GM19099 (cell line): Measurements from ENCODE around the gene SLC6A13.

Experiments
- POLR2A ChIP-seq: IDR thresholded peaks from 3 replicates; pipeline ENCODE4 v1.6.1; 2011; ENCODE audit warnings: low read depth; ENCODE audit not compliant: insufficient read length; ENCODE audit errors: extremely low read depth

SLC6A13 gene

GRCh38 chr12:198705-199104 is 63.9 kb downstream of the SLC6A13 start:
- TF ChIP-seq POLR2A = no peak

GRCh38 chr12:197911-198695 is 64.5 kb downstream of the SLC6A13 start:
- no peak for TF ChIP-seq POLR2A

- TF ChIP-seq POLR2A = no peak
These were observed 65.3 kb downstream of the SLC6A13 start for GRCh38 chr12:197347-197746.

DNA sequence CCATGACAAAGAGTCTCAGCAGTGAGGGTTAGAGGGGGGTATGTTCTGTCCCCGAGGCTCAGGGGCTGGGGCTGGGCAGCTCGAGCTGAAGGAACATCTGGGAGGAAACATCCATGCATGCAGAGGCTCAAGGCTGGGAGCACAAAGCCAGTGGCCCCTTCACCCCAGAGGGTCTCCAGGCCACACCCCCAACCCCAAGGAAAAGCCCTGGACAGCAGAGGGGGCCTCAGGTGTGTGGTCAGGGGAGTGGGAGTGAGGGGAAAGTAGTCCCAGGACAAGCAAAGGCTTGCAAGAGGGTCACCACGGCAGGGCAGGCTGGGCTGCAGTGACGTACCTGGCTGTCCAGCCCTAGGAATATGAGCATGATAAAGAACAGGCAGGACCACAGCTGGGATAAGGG is 66.2 kb downstream of the SLC6A13 start:
- no peak for TF ChIP-seq POLR2A

DNA sequence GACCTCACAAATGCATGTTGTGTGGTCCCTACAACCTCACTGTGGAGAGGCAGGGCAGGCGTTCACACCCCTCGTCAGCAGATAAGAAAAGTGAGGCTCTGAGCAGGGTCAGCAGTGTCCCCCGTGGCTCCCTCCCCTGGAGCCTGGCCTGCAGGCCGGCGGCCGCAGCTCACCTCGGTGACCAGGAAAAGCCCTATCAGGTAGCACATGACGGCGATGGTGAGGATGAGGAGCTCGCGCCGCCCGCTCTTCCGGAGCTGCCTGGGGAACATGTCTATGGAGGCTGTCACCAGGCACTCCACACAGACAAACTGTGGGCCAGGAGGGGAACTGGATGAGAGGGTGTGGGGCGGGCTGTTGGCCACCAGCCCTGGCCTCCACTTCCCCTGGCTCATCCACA is 66.7 kb downstream of the SLC6A13 start:
- no peak for TF ChIP-seq POLR2A

DNA sequence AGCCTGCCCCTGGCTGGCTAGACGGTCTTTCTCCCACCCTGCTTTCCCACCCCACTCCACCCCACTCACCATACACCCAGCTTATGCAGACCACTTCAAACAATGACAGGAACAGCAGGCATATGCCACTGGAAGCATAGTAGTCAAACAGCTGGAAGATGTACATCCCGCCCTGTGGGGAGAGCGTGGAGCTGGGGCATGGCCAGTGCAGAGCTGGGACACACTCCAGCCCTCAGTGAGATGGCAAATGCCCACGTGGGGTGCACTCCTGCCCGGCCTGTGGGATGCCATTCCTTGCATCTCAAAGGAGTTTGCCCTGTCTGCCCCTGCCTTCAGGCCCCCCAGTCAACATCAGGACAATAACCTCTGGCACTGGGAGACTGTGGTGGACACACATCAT is 67.5 kb downstream of the SLC6A13 start:
- TF ChIP-seq POLR2A = no peak

GRCh38 chr12:194276-194675 is 68.4 kb downstream of the SLC6A13 start:
- no peak for TF ChIP-seq POLR2A

DNA sequence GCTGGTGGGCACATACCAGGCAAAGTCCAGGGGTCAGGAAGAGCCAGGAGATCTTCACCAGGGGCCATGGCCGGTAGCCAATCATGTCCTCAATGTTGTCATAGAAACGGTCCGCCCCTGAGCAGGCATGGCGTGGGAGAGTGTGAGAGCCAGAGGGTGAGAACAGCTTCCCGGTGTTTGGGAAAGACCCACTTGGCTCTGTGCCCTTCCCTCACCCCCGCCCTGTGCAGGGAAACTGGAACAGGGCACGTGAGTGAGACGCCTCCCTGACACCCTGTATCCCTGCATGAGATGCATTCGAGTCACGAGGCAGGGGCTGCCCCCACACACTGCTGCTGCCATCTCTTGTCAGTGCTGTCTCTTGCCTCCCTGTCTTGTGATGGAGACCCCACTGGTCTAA is 69.4 kb downstream of the SLC6A13 start:
- no peak for TF ChIP-seq POLR2A

- no peak for TF ChIP-seq POLR2A
These were observed 71.1 kb downstream of the SLC6A13 start for GRCh38 chr12:191541-191940.

DNA sequence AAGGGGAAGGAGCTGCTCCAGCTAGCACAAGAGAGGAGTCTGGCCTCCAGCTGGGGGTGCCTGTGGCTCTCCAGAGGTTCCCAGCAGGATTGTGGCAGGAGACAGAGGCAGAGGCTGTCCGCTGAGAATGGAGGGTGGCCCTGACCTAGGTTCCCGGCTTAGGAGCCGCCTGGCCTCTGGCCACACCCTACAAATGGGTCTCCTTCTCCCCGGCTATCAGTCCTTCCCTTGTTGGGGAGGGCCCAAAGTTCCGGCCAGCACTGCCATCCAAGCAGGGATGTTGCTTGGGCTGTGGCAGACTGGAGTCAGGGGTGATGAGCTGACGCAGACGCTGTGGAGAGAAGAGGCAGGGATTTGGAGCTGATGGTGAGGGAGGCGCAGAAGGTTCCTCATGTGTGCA is 71.8 kb downstream of the SLC6A13 start:
- TF ChIP-seq POLR2A = no peak

GRCh38 chr12:189622-189962 is 73.0 kb downstream of the SLC6A13 start:
- no peak for TF ChIP-seq POLR2A

- TF ChIP-seq POLR2A = no peak
These were observed 73.6 kb downstream of the SLC6A13 start for GRCh38 chr12:188910-189621.

DNA sequence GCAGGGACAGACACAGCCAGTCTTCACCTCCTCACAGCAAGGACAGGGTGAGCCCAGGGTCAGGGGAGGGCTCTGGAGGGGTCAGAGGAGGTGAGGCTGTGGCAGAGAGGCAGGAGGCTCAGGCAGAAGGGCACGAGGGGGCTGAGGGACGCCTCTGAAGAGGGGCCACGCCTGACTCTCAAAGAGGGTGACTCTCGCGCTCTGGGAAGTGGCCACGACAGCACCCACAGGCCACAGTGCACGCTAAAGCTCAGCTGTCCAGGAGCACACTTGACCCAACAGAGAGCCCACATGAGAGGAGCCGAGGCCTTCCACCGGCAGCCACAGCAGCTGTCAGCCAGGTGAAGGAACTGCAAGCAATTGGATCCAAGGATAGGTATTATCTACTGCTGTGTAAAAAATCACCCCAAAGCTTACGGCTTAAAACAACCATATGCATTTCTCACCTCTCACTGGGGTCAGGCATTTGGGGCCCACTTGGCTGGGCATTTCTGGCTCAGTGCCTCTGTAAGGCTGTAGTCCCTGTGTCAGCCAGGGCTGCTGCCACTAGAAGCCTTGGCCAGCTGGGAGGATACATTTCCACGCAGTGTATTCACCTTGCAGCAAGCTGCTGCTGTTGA is 76.5 kb downstream of the SLC6A13 start:
- no peak for TF ChIP-seq POLR2A

GRCh38 chr12:185576-185955 is 77.1 kb downstream of the SLC6A13 start:
- TF ChIP-seq POLR2A = no peak

DNA sequence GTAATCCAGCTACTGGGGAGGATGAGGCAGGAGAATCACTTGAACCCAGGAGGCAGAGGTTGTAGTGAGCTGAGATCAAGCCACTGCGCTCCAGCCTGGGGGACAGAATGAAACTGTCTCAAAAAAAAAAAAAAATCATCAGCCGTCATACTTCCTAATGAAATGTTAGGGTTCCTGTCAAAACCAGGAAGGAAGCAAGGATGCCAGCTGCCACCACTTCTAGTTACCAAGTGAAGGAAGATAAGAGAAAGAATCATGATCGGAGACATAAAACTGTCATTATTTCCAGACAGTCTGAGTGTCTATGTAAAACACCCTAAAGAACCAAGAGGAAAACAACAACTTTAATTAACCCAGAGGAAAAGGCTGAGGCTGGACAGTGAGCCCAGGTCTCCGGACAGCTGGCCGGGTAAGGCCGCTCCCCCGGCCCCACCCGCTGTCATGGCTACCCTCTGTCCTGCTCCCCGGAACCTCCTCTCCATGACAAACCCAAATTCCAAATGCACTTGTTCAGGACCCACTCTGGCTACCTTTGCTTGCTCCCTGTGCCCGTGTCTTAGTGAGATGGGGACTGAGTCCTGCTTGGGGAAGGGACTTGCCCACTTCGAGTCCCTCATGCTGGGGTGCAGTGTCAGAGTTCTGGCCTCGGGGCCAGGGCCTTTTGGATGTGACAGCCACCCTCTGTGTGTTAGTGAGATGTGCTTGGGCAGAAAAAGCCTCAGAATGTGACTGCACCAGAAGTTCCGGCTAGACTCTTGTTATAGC is 77.6 kb downstream of the SLC6A13 start:
- TF ChIP-seq POLR2A = no peak
